Endodermal cell (in vitro differentiated cells): Measurements from ENCODE around the gene SZRD1. TPM values are rescaled to one million over a fixed set of nuclear protein-coding genes. Genes with fewer than 3 reads are reported as not detected.
A peak's percentile ranks its signal among the peaks of the same experiment; 100 is the strongest.

Experiments used
- DNase-seq: peaks from one replicate; pipeline ENCODE4 v3.0.0-alpha.2; 2017
- H3K27ac ChIP-seq: 2 replicates; pipeline ENCODE4 v1.5.1; 2013; ENCODE audit warnings: mild to moderate bottlenecking, low read depth, low read length, moderate library complexity
- H3K27me3 ChIP-seq: 2 replicates; pipeline ENCODE4 v1.6.1; 2013; ENCODE audit warnings: mild to moderate bottlenecking, low read length, moderate library complexity; ENCODE audit not compliant: insufficient read depth, control insufficient read depth, poor library complexity, severe bottlenecking
- H3K36me3 ChIP-seq: 2 replicates; pipeline ENCODE4 v1.7.0; 2013; ENCODE audit warnings: mild to moderate bottlenecking, low read length, moderate library complexity; ENCODE audit not compliant: control insufficient read depth, insufficient read depth
- H3K4me1 ChIP-seq: one replicate; pipeline ENCODE4 v1.7.0; 2013; ENCODE audit warnings: low read length; ENCODE audit not compliant: control insufficient read depth, insufficient read depth
- H3K4me3 ChIP-seq: 2 replicates; pipeline ENCODE4 v1.5.1; 2013; ENCODE audit warnings: mild to moderate bottlenecking, low read length, moderate library complexity
- H3K9ac ChIP-seq: 2 replicates; pipeline ENCODE4 v1.6.1; 2013; ENCODE audit warnings: mild to moderate bottlenecking, low read length, moderate library complexity; ENCODE audit not compliant: poor library complexity, severe bottlenecking; ENCODE audit errors: extremely low read depth
- H3K9me3 ChIP-seq: 2 replicates; pipeline ENCODE4 v1.6.1; 2013; ENCODE audit warnings: mild to moderate bottlenecking, low read length, moderate library complexity; ENCODE audit not compliant: control insufficient read depth
- H3K27ac Mint-ChIP-seq: 2 replicates; pipeline ENCODE4 v1.8.0; 2020; ENCODE audit warnings: mixed read lengths
- H3K27me3 Mint-ChIP-seq: 2 replicates; pipeline ENCODE4 v1.8.0; 2021; ENCODE audit warnings: mild to moderate bottlenecking, mixed read lengths; ENCODE audit not compliant: insufficient read depth
- H3K36me3 Mint-ChIP-seq: 2 replicates; pipeline ENCODE4 v1.8.0; 2020; ENCODE audit warnings: low read depth, mixed read lengths
- H3K4me1 Mint-ChIP-seq: 2 replicates; pipeline ENCODE4 v1.8.0; 2020; ENCODE audit warnings: mixed read lengths
- H3K4me3 Mint-ChIP-seq: 2 replicates; pipeline ENCODE4 v1.8.0; 2020; ENCODE audit warnings: mild to moderate bottlenecking, moderate library complexity, mixed read lengths
- H3K9me3 Mint-ChIP-seq: 2 replicates; pipeline ENCODE4 v1.8.0; 2020; ENCODE audit warnings: mild to moderate bottlenecking, mixed read lengths
- WGBS, 2 experiments: methylation state at CpG; one replicate each; pipeline versions ENCODE4 v1.1.5 to v1.1.7; 2013; ENCODE audit warnings: missing lambda C conversion rate in 2 of 2, mixed read lengths in 1 of 2; ENCODE audit not compliant: insufficient coverage in 1 of 2, insufficient read length in 1 of 2; 5-methylcytosine and 5-hydroxymethylcytosine counted together
- total RNA-seq, 2 donors: library from RNA; stranded (reverse); fragmentation: NEBNext Ultra II Directional in 1 of 2; extraction: Animal tissue kit (Norgen Biotek cat#: 25700) in 1 of 2; gene quantifications; 2 replicates in 1 of 2; 3 replicates in 1 of 2; pipeline ENCODE4 v1.2.1, GENCODE V29; 2021
- TF ChIP-seq, protein P1 (sequence below): fragments of 200-600 bp; sonication (generic); conservative IDR thresholded peaks from 2 replicates; pipeline ENCODE4 v1.5.0; 2021; ENCODE audit warnings: antibody characterized with exemption, mild to moderate bottlenecking

Gene SZRD1
- total RNA-seq, 2 donors from 2014 or later: 111 to 118 TPM

GRCh38 chr1:16367258-16367967, 371 bp downstream of the SZRD1 start:
- H3K4me1 Mint-ChIP-seq: peaks cover 15% of the 10 kb centered on the region
- peak; percentile 89 for DNase-seq
- Histone ChIP-seq H3K9ac (peak overlapping the region; percentile 89), H3K4me3 (peak overlapping the region; percentile 91), H3K4me1 (peaks cover 7% of the 10 kb centered on the region), H3K27ac (peak overlapping the region; percentile 92), H3K27me3 (no peaks in the 10 kb centered on the region), H3K36me3 (peaks cover 5% of the 10 kb centered on the region), H3K9me3 (no peaks in the 10 kb centered on the region)
- H3K36me3 Mint-ChIP-seq: peaks cover 8% of the 10 kb centered on the region
- no peaks in the 10 kb centered on the region for H3K9me3 Mint-ChIP-seq
- peak overlapping the region; percentile 98 for H3K27ac Mint-ChIP-seq
- TF ChIP-seq, protein P1, sequence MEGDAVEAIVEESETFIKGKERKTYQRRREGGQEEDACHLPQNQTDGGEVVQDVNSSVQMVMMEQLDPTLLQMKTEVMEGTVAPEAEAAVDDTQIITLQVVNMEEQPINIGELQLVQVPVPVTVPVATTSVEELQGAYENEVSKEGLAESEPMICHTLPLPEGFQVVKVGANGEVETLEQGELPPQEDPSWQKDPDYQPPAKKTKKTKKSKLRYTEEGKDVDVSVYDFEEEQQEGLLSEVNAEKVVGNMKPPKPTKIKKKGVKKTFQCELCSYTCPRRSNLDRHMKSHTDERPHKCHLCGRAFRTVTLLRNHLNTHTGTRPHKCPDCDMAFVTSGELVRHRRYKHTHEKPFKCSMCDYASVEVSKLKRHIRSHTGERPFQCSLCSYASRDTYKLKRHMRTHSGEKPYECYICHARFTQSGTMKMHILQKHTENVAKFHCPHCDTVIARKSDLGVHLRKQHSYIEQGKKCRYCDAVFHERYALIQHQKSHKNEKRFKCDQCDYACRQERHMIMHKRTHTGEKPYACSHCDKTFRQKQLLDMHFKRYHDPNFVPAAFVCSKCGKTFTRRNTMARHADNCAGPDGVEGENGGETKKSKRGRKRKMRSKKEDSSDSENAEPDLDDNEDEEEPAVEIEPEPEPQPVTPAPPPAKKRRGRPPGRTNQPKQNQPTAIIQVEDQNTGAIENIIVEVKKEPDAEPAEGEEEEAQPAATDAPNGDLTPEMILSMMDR: no peak
- peak overlapping the region; percentile 96 for H3K4me3 Mint-ChIP-seq
- WGBS, 2 experiments: 0% methylated on average over 19 to 47 of the region's 47 CpGs
- H3K27me3 Mint-ChIP-seq: peaks cover 5% of the 10 kb centered on the region

GRCh38 chr1:16367968-16368890, 1.2 kb downstream of the SZRD1 start:
- 16 to 20% methylated on average over 16 to 24 of the region's 24 CpGs for WGBS, 2 experiments
- Mint-ChIP-seq H3K27me3 (peaks cover 5% of the 10 kb centered on the region), H3K4me1 (peaks cover 15% of the 10 kb centered on the region), H3K36me3 (peaks cover 12% of the 10 kb centered on the region), H3K9me3 (no peaks in the 10 kb centered on the region), H3K4me3 (peak overlapping the region; percentile 96), H3K27ac (peak overlapping the region; percentile 98)
- Histone ChIP-seq H3K9ac (peak overlapping the region; percentile 89), H3K36me3 (peaks cover 5% of the 10 kb centered on the region), H3K27ac (peak overlapping the region; percentile 92), H3K4me1 (peaks cover 7% of the 10 kb centered on the region), H3K4me3 (peak overlapping the region; percentile 91), H3K9me3 (no peaks in the 10 kb centered on the region), H3K27me3 (no peaks in the 10 kb centered on the region)
- TF ChIP-seq, protein P1: no peak
- DNase-seq: no peak

GRCh38 chr1:16369821-16370220, 2.8 kb downstream of the SZRD1 start:
- Histone ChIP-seq H3K4me3 (no peak overlapping the region), H3K36me3 (peaks cover 5% of the 10 kb centered on the region), H3K27me3 (no peaks in the 10 kb centered on the region), H3K4me1 (peaks cover 7% of the 10 kb centered on the region), H3K9me3 (no peaks in the 10 kb centered on the region), H3K9ac (no peak overlapping the region), H3K27ac (no peak overlapping the region)
- DNase-seq: no peak
- TF ChIP-seq, protein P1: no peak
- 98 to 100% methylated on average over 4 of the region's 4 CpGs for WGBS, 2 experiments
- peaks cover 20% of the 10 kb centered on the region for H3K36me3 Mint-ChIP-seq
- no peaks in the 10 kb centered on the region for H3K9me3 Mint-ChIP-seq
- H3K27me3 Mint-ChIP-seq: no peaks in the 10 kb centered on the region
- H3K4me1 Mint-ChIP-seq: peaks cover 22% of the 10 kb centered on the region
- no peak overlapping the region for H3K4me3 Mint-ChIP-seq
- no peak overlapping the region for H3K27ac Mint-ChIP-seq
